Sigmoid colon (tissue), 7 donors: Measurements from ENCODE around the gene CRTC1. TPM values are rescaled to one million over a fixed set of nuclear protein-coding genes. Genes with fewer than 3 reads are reported as not detected.
A peak's percentile ranks its signal among the peaks of the same experiment; 100 is the strongest.

Source experiments
- DNase-seq: peaks from one replicate; pipeline ENCODE4 v3.0.0-alpha.2; 2019
- H3K27ac ChIP-seq, 4 donors: fragments of 200-600 bp; sonication (generic); one replicate each; pipeline ENCODE4 v1.5.1; 2016 to 2019; ENCODE audit warnings: mild to moderate bottlenecking in 1 of 4
- H3K27me3 ChIP-seq, 3 donors: fragments of 200-600 bp; sonication (generic); one replicate each; pipeline ENCODE4 v1.5.1; 2019; ENCODE audit warnings: mild to moderate bottlenecking in 1 of 3
- H3K36me3 ChIP-seq, 4 donors: fragments of 200-600 bp; sonication (generic); one replicate each; pipeline ENCODE4 v1.5.1; 2016 to 2019
- H3K4me1 ChIP-seq, 4 donors: fragments of 200-600 bp; sonication (generic); one replicate each; pipeline ENCODE4 v1.5.1; 2017 to 2019
- H3K4me3 ChIP-seq, 4 donors: fragments of 200-600 bp; sonication (generic); one replicate each; pipeline ENCODE4 v1.5.1; 2017 to 2019; ENCODE audit warnings: mild to moderate bottlenecking in 2 of 4, moderate library complexity in 1 of 4
- H3K9me3 ChIP-seq, 4 donors: fragments of 200-600 bp in 3 of 4; sonication (generic) in 3 of 4; one replicate each; pipeline versions ENCODE4 v1.5.1 to v1.6.1; 2013 to 2019
- EP300 ChIP-seq, 4 donors: sonication (generic); formaldehyde crosslinking; IDR thresholded peaks; one replicate each; pipeline ENCODE4 v1.6.1; 2017; ENCODE audit warnings: antibody characterized with exemption in 4 of 4
- POLR2A ChIP-seq, 2 donors: fragments of 450-650 bp; IDR thresholded peaks; one replicate each; pipeline ENCODE4 v1.6.1; 2016; ENCODE audit warnings: antibody characterized with exemption in 2 of 2, mild to moderate bottlenecking in 2 of 2, moderate library complexity in 2 of 2
- POLR2AphosphoS5 ChIP-seq, 4 donors: sonication (generic); formaldehyde crosslinking; IDR thresholded peaks; one replicate each; pipeline ENCODE4 v1.6.1; 2017; ENCODE audit warnings: antibody characterized with exemption in 4 of 4
- WGBS, 2 donors: extraction: QIAGEN DNeasy Blood & Tissue Kit; methylation state at CpG; one replicate each; pipeline ENCODE4 v1.1.7; 2013; 5-methylcytosine and 5-hydroxymethylcytosine counted together
- intact Hi-C: fragments of 100-400 bp; cut with DNase I; formaldehyde crosslinking; loops from one replicate; pipeline ENCODE4 v1.15.1; 2023
- polyA plus RNA-seq, 3 donors: library from polyadenylated mRNA; stranded (reverse); fragments of 200-250 nt; gene quantifications; one replicate each; pipeline ENCODE4 v1.2.3, GENCODE V29; 2013
- total RNA-seq, 4 donors: library from RNA; depleted of rRNA; stranded (reverse); fragments of >200 nt; gene quantifications; one replicate each; pipeline ENCODE4 v1.1.0, GENCODE V29; 2016
- TF ChIP-seq, protein P1 (sequence below), 4 experiments: fragments of 450-650 bp in 3 of 4; fragments of 200-600 bp in 1 of 4; IDR thresholded peaks; one replicate each; pipeline ENCODE4 v1.5.1; 2016 to 2019; ENCODE audit warnings: antibody characterized with exemption in 4 of 4, mild to moderate bottlenecking in 3 of 4, moderate library complexity in 2 of 4
- donor health status: healthy with polysubstance abuse.
- donor health status: Bipolar disorder and iron deficiency.
- donor health status: healthy.

The CRTC1 gene, protein sequence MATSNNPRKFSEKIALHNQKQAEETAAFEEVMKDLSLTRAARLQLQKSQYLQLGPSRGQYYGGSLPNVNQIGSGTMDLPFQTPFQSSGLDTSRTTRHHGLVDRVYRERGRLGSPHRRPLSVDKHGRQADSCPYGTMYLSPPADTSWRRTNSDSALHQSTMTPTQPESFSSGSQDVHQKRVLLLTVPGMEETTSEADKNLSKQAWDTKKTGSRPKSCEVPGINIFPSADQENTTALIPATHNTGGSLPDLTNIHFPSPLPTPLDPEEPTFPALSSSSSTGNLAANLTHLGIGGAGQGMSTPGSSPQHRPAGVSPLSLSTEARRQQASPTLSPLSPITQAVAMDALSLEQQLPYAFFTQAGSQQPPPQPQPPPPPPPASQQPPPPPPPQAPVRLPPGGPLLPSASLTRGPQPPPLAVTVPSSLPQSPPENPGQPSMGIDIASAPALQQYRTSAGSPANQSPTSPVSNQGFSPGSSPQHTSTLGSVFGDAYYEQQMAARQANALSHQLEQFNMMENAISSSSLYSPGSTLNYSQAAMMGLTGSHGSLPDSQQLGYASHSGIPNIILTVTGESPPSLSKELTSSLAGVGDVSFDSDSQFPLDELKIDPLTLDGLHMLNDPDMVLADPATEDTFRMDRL
- total RNA-seq (1 to 10 TPM; 2.5 to 7.2 (median 4.6) TPM), polyA plus RNA-seq (1 to 10 TPM; 2.8 to 8.9 (median 3.6) TPM)

DNA sequence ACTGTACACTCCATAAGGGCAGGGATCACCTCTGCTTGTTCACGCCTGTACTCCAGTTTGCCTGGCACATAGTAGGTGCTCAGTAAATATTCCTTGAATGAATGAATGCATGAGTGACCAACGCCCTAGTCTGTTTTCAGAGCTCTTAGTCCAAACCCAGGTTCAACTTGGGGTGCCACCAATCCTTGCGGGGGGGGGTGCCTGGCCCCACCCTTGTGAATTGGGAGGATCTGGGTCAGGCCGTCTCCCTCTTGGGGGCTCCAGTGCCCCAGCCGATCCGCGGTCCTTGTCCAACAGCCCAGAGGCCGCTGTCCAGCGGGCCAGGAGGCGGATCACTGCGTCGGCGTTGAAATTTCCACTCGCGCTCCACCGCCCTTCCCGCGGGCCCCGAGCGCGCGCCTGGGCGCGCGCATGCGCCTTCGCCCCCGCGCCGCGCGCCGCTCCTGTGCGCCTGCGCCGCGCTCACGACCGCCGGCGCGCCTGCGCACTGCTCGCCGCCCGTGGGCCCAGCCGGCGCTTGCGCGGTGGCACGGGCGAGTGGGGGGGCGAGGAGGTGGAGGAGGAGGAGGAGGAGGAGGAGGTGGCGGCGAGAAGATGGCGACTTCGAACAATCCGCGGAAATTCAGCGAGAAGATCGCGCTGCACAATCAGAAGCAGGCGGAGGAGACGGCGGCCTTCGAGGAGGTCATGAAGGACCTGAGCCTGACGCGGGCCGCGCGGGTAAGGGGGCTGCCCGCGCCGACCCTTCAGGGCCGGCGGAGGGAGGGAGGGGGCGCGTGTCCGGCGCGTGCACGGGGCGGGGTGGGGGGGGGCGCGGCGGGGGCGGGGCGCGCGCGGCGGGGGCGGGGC is at the start of gene CRTC1:
Gene CRTC1, plus strand, starts transcription at position 572 of the 849 bp plus-strand sequence. Its CDS starts 23 bp downstream, at position 595.
- Histone ChIP-seq H3K4me1 (peaks cover 0 to 24% (median 21%) of the 10 kb centered on the region in 4 donors), H3K9me3 (no peaks in the 10 kb centered on the region), H3K27ac (peak within 1 kb of the TSS; percentile 83 to 87 (median 84)), H3K36me3 (no peaks in the 10 kb centered on the region), H3K27me3 (no peaks in the 10 kb centered on the region), H3K4me3 (peak within 1 kb of the TSS; percentile 56 to 60 (median 57))
- DNase-seq = peak; percentile 94
- TF ChIP-seq POLR2A (IDR thresholded peaks at IDR 0.05) (peak in 1 of 2 donors; percentile 28), POLR2AphosphoS5 (IDR thresholded peaks at IDR 0.05) (peak; percentile 55 to 85 (median 80)), EP300 (IDR thresholded peaks at IDR 0.05) (no peak)
- TF ChIP-seq, protein P1, sequence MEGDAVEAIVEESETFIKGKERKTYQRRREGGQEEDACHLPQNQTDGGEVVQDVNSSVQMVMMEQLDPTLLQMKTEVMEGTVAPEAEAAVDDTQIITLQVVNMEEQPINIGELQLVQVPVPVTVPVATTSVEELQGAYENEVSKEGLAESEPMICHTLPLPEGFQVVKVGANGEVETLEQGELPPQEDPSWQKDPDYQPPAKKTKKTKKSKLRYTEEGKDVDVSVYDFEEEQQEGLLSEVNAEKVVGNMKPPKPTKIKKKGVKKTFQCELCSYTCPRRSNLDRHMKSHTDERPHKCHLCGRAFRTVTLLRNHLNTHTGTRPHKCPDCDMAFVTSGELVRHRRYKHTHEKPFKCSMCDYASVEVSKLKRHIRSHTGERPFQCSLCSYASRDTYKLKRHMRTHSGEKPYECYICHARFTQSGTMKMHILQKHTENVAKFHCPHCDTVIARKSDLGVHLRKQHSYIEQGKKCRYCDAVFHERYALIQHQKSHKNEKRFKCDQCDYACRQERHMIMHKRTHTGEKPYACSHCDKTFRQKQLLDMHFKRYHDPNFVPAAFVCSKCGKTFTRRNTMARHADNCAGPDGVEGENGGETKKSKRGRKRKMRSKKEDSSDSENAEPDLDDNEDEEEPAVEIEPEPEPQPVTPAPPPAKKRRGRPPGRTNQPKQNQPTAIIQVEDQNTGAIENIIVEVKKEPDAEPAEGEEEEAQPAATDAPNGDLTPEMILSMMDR (IDR thresholded peaks at IDR 0.05) = no peak
- intact Hi-C loops = loop anchor here (2.0 to 5.0 kb wide), 3 partner anchors 47 to 509 kb away; partner anchors contain the start of genes BORCS8, KLHL26, REX1BD and RFXANK
- 1% methylated on average over 86 to 87 of the region's 93 CpGs for WGBS, 2 donors

DNA sequence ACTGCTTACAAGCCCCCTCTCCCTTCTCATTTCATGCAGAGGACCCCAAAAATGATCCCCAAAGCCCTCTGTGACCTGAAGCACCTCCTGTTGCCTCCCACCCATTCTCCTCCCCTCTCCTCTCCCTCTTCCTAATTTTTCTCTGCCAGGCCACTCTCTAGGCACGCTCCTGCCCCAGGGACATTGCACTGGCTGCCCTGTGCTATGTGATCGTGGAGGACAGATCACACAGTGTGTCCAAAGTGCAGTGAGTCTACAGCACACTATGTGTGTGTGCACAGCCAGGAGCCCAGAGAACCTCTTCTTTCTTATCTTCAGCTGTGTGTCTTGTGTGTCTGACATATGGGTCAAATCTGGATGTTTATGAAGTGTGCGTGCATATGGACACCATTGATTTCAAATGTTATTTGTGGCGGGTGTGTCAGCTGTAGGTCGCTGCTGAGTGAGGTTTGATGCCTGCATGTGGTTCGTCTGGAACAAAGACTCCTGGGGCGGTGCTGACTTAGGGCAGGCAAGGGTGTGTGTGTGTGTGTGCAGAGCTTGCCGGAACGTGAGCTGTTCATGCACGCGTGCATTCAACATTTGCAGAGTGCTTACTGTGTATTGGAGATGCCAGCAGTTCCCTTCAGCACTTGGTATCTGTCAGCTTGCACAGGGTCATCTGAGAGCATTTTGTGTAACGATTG is 48.7 kb upstream of the CRTC1 start:
- no peak for DNase-seq
- Histone ChIP-seq H3K36me3 (no peaks in the 10 kb centered on the region), H3K4me3 (no peak overlapping the region), H3K4me1 (peaks cover 0 to 25% (median 20%) of the 10 kb centered on the region in 4 donors), H3K27me3 (no peaks in the 10 kb centered on the region), H3K27ac (peak overlapping the region in 1 of 4 donors; percentile 88), H3K9me3 (no peaks in the 10 kb centered on the region)
- intact Hi-C loops = loop anchor here (5.0 kb wide), 1 partner anchor 553 kb away; no protein-coding TSS in a partner anchor
- WGBS, 2 donors = 21 to 48% methylated on average over 12 of the region's 12 CpGs
- no peak for TF ChIP-seq POLR2A (IDR thresholded peaks at IDR 0.05)
- no peak for TF ChIP-seq EP300 (IDR thresholded peaks at IDR 0.05)
- no peak for TF ChIP-seq POLR2AphosphoS5 (IDR thresholded peaks at IDR 0.05)
- TF ChIP-seq, protein P1 (IDR thresholded peaks at IDR 0.05) = no peak

DNA sequence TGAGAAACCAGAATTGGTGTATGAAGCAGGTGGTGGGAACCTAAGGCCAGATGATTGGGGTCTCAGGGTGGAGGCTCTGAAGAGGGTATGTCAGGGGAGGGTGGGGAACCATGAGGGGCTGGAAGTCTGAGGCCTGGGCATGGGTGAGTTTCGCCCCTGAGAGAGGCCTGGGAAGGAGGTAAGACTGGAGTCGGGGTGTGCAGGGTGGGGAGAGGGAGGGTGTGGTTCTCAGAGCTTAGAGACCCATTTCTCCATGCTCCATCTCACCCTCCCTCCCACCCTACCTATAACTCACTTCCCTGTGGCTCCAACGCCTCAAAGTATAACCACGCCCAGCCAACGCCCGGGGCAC is 47.7 kb upstream of the CRTC1 start:
- H3K9me3 ChIP-seq = no peaks in the 10 kb centered on the region
- H3K4me1 ChIP-seq = peaks cover 0 to 26% (median 21%) of the 10 kb centered on the region in 4 donors
- TF ChIP-seq POLR2A (IDR thresholded peaks at IDR 0.05) (no peak), EP300 (IDR thresholded peaks at IDR 0.05) (no peak), POLR2AphosphoS5 (IDR thresholded peaks at IDR 0.05) (no peak)
- TF ChIP-seq, protein P1 (IDR thresholded peaks at IDR 0.05) = no peak
- H3K27me3 ChIP-seq = no peaks in the 10 kb centered on the region
- 6 to 12% methylated on average over 6 of the region's 6 CpGs for WGBS, 2 donors
- no peak for DNase-seq
- peak overlapping the region in 3 of 4 donors; percentile 72 to 97 (median 97) for H3K4me3 ChIP-seq
- H3K27ac ChIP-seq = peak overlapping the region; percentile 86 to 94 (median 90)
- H3K36me3 ChIP-seq = no peaks in the 10 kb centered on the region
- intact Hi-C loops = loop anchor here (2.0 to 5.0 kb wide), 2 partner anchors 47 to 551 kb away; partner anchors contain the start of gene CRTC1
